AG04450 (cell line): ENCODE data around the gene SLC12A8. TPM values are rescaled to one million over a fixed set of nuclear protein-coding genes. Genes with fewer than 3 reads are reported as not detected.

ENCODE experiments used
- CTCF ChIA-PET: fragments of 300-600, 350-600 bp; formaldehyde crosslinking; extraction: SDS; loops from one replicate; lab custom pipeline; 2022; ENCODE audit warnings: antibody characterized with exemption, inconsistent platforms; lab: Charles Lee
- POLR2A ChIA-PET: fragments of 350-600 bp; formaldehyde crosslinking; extraction: SDS; loops from one replicate; lab custom pipeline; 2021; ENCODE audit warnings: antibody characterized with exemption, inconsistent platforms; lab: Yijun Ruan, JAX
- DNase-seq: peaks from one replicate; pipeline ENCODE4 v3.0.0-alpha.2; 2011; ENCODE audit warnings: low read depth, low spot score
- H3K27ac ChIP-seq: one replicate; pipeline ENCODE4 v1.5.1; 2012; ENCODE audit warnings: low read depth, low read length, control low read depth
- H3K27me3 ChIP-seq: one replicate; pipeline ENCODE4 v1.6.0; 2012; ENCODE audit warnings: low read length; ENCODE audit not compliant: control insufficient read depth, insufficient read depth
- H3K4me3 ChIP-seq: 2 replicates; pipeline ENCODE4 v1.5.1; 2011; ENCODE audit warnings: mild to moderate bottlenecking, low read depth, low read length, control low read depth
- H3K9me3 ChIP-seq: 2 replicates; pipeline ENCODE4 v1.5.1; 2012; ENCODE audit warnings: low read length; ENCODE audit not compliant: control insufficient read depth, insufficient read depth
- CTCF ChIP-seq: IDR thresholded peaks from 2 replicates; pipeline ENCODE4 v1.5.1; 2011; ENCODE audit warnings: low read depth, low read length, control low read depth, inconsistent platforms
- polyA plus RNA-seq: library from polyadenylated mRNA; depleted of rRNA; stranded (reverse); fragments of >200 nt; gene quantifications from 2 replicates; pipeline ENCODE4 v1.2.3, GENCODE V29; 2011

The SLC12A8 gene
- polyA plus RNA-seq, 1 experiment, result 15.3 TPM

- TF ChIP-seq CTCF, result no peak
- Histone ChIP-seq H3K4me3 (no peak overlapping the region), H3K9me3 (peaks cover 3% of the 10 kb centered on the region; the same call in 1 of the 2 replicates), H3K27me3 (no peaks in the 10 kb centered on the region), H3K27ac (no peak overlapping the region)
- POLR2A ChIA-PET, result no interaction called here
- CTCF ChIA-PET, result interaction anchor here (1.9 kb wide), 1 partner anchor 295 kb away, joined by 4 read pairs; no protein-coding TSS in a partner anchor
- no peak for DNase-seq
Observed at GRCh38 chr3:125142940-125143339, 69.6 kb downstream of the SLC12A8 start.

- ChIA-PET CTCF (interaction anchor here (1.9 kb wide), 1 partner anchor 296 kb away, joined by 4 read pairs; no protein-coding TSS in a partner anchor), POLR2A (no interaction called here)
- no peak overlapping the region for H3K4me3 ChIP-seq
- H3K27me3 ChIP-seq, result no peaks in the 10 kb centered on the region
- H3K9me3 ChIP-seq, result peaks cover 3% of the 10 kb centered on the region; the same call in 1 of the 2 replicates
- TF ChIP-seq CTCF, result no peak
- no peak overlapping the region for H3K27ac ChIP-seq
- DNase-seq, result no peak
Observed at GRCh38 chr3:125142420-125142778, 70.1 kb downstream of the SLC12A8 start.

GRCh38 chr3:125141596-125142419, 70.7 kb downstream of the SLC12A8 start:
- POLR2A ChIA-PET, result interaction anchor here (1.6 kb wide), 1 partner anchor 12 kb away, joined by 7 read pairs; no protein-coding TSS in a partner anchor
- DNase-seq, result no peak

GRCh38 chr3:125140818-125141595, 71.5 kb downstream of the SLC12A8 start:
- no peak for DNase-seq
- Histone ChIP-seq H3K4me3 (no peak overlapping the region), H3K27me3 (no peaks in the 10 kb centered on the region), H3K27ac (no peak overlapping the region), H3K9me3 (peaks cover 3% of the 10 kb centered on the region; the same call in 1 of the 2 replicates)
- ChIA-PET CTCF (interaction anchor here (0.6 to 1.2 kb wide), 2 partner anchors 28 to 212 kb away, joined by 3 to 9 read pairs; no protein-coding TSS in a partner anchor), POLR2A (interaction anchor here (1.2 to 1.6 kb wide), 2 partner anchors 11 to 31 kb away, joined by 3 to 7 read pairs; no protein-coding TSS in a partner anchor)
- no peak for TF ChIP-seq CTCF

More at GRCh38 chr3:125141596-125142419, 70.7 kb downstream of the SLC12A8 start:
- H3K27ac ChIP-seq, result no peak overlapping the region
- H3K27me3 ChIP-seq, result no peaks in the 10 kb centered on the region
- CTCF ChIA-PET, result interaction anchor here (0.6 to 1.9 kb wide), 2 partner anchors 213 to 297 kb away, joined by 4 to 9 read pairs; no protein-coding TSS in a partner anchor
- 0 out of 2 replicates have a peak overlapping the region, but pooled peaks have one; percentile 27 for H3K4me3 ChIP-seq
- peak; percentile 14; the same call in 1 of the 2 replicates for TF ChIP-seq CTCF
- peaks cover 3% of the 10 kb centered on the region; the same call in 1 of the 2 replicates for H3K9me3 ChIP-seq
